Measurements from ENCODE around the gene C6orf47.
A peak's percentile ranks its signal among the peaks of the same experiment; 100 is the strongest.

Gene C6orf47

DNA sequence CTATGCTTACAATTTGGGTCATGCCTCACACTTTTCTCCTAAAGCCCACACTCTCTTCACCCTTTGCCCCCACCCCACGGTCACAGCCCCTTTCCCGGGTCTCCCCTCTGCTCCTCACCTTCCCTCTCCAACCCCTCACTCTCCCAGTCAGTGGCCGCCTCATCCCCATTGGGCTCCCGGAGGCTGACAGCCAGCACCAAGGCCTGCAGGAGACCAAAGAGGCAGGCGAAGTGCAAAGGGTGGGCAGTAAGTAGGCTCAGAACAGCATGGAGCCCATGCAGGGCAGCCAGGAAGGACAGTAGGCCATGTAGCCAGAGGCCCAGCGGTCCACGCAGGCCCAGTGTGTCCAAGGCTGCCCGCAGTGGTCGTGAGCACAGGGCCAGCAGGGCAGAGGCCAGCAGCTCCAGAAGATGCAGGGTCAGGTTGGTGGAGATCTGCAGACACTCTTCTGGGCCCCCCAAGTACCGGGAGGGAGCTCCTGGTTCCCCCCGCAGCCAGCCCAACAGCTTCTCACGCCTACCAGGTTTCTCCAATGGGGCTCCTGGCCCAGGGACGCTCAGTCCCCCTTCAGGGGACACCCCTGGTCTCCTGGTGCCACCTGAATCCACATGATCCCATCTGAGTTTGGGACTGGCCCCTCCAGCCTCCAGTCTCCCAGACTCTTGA lies 1.5 kb downstream of the C6orf47 start:
- no peak for DNase-seq

DNA sequence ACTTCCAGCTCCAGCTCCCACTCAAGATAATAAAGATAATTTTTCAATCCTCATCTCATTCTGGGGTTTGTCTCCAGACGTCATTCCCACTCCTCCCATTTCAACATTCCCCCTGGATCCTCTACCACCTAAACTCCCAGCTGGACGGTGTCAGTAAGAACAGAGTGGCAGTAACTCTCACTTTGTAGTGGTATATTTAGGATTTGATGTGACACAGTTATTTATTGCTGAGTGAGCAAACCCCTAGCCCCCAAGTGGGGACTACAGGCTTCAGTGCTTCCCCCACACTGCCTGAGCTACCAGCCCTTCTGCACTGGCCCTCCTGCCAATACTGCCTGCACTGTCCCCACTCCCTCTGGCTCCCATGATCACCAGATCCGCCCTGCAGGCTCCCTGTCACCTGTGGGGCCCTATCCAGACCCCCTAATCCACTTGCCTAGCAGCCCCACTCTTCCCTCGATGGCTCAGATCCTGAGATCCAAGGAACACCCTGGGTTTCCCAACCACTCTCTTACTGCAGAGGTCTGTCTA lies 2.4 kb downstream of the C6orf47 start:
- no peak for DNase-seq

DNA sequence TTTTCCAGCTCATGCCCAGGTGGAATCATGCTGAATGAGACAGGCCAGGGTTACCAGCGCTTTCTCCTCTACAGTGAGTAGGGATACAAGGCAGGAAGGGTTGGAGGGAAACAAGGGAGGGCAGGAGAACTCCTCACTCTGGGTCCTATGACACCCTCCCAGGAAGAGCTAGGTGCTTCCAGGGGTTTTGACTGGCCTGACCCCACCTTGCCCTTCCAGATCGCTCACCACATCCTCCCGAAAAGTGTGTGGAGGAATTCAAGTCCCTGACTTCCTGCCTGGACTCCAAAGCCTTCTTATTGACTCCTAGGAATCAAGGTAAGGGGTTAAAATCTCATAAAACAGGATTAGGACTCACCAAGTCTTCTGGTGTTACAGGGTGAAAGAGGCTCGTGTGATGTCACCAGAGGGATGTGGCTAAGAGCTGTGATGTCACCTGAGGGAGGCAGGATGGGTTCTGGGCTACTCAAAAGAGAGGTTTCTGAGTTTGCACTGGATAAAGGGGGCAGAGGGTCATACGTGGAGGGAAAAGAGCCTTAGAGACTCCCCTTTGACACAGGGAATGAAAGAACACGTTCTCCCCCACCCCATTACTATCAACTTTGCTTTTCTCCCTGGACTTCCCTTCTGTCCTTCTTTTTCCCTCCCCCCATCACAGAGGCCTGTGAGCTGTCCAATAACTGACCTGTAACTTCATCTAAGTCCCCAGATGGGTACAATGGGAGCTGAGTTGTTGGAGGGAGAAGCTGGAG lies 3.0 kb downstream of the C6orf47 start:
- DNase-seq, result no peak

- DNase-seq, result no peak
Observed at GRCh38 chr6:31655349-31656237, 5.0 kb downstream of the C6orf47 start, which contains the start of gene APOM. TSS of gene APOM (plus strand) at chr6:31655894. CDS start at chr6:31655967, 73 bp downstream.

DNA sequence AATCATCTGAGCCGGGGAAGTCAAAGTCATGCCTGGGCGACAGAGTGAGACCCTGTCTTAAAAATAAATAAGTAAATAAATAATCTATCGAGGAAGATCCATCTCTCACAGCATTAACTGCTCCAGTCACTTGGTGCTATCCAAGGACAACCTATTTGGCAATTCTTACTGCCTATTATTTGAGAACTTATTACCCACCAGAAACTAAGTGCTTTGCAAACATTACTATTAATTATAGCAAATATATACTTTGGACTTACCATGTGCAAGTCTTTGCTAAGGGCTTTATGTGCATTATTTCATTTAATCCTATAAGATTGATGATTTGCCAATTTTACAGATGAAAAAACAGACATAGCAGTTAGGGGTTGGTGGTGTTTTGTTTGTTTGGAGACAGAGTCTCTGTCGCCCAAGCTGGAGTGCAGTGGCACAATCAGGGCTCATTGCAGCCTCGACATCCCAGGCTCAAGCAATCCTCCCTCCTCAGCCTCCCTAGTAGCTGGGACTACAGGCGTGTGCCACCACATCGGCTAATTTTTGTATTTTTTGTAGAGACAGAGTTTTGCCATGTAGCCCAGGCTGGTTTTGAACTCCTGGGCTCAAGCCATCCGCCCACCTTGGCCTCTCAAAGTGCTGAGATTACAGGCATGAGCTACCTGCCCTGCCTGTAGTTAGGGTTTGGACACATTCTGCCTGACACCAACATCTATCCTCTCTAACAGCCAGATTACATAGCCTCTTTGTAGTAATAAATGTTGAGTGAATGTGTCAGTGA lies 5.8 kb downstream of the C6orf47 start:
- no peak for DNase-seq

- DNase-seq, result peak; percentile 96
Observed at GRCh38 chr6:31652925-31653724, 7.5 kb downstream of the C6orf47 start.

DNA sequence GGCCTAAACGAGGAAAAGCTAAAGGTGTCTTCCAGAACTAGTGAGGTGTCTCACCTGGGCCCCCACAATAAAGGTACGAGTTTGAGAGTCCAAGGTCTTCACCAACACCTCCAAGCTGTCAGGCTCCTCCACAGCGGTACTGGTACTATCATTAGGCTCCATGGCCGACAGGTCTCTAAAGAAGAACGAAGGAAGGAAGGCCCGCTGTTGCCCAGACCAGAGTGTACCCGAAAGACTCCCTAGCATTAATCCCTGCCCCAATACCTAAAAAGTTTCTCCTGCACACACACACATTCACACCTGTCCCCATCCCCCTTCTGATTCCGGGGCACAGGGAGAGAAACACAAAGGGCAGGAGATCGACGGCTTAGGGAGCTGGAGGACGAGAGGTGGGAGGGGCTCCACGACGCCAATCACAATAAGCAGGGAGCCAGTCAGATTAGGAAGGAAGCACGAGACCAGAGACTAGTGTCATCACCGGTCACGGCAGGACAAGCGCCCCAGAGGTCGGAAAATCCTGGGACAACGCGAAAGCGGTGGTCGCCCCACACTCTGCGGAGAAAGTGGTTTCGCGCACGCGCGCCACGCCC lies 8.9 kb downstream of the C6orf47 start:
- DNase-seq, result peak; percentile 46

DNA sequence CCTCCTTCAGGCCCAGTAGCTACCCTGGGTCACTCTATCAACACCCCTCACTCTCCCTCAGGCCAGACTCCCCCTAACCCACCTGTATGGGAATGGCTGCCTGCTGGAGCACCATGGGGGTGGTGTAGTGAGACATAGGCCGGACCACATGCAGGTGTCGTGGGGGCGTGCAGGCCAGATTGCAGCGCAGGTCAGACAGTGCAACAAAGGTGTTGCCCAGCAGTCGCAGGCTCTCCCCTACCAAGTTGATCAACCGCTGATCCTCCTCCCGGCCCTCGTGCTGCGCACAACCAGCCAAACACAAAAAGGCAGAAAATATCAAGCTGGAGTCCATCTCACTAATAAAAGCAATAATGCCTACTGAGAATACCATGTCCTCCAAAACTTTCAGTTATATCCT lies 15.3 kb downstream of the C6orf47 start:
- DNase-seq, result no peak

DNA sequence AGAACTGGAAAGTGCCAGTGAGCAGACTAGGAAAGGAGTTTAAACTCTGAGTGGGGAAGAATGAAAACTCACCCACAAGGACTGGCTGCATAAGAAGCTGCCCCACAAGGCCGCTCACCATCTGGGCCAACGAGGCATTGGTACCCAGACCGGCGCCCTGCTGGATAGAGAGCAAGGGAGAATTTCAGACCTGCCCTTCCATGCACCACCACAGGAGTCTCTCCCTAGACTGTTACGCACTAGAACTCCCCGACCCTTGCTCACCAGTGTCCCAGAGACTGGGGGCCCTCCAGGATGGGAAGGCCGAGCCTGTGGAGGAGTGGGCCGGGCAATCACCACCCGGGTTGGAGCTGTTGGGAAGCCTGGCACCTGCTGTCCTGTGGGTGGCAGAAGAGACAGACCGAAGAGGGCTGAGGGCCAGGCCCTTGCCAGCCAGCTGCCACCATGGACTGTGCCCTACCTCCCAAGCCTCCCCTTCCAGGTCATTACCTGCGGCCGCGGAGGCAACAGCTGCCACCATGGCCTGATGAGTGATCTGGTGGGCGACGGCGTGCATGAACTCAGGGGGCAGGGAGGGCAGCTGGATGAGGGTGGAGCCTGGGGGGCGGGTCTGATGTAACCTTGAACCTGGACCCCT lies 16.6 kb downstream of the C6orf47 start:
- no peak for DNase-seq

- no peak for DNase-seq
Observed at GRCh38 chr6:31642798-31643570, 17.6 kb downstream of the C6orf47 start.

- DNase-seq, result no peak
Observed at GRCh38 chr6:31641370-31641769, 19.2 kb downstream of the C6orf47 start.

DNA sequence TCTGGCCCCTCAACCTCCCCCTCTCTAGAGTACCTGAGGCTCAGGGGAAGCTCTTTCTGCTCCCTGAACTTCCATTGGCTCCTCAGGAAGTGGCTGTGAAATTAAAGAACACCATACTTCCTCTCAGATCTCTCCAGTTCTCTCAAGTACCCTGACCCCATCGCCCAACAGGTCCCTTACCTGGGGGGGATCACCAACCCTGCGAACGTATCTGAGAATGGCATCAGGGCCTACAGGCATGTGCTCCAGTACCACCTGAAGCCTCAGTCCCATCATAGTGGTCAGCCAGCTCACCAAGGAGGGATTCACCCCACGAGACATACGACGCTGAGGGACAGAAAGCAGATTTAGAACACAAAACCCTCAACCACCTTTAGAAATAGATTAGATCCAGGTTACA lies 20.0 kb downstream of the C6orf47 start:
- no peak for DNase-seq

DNA sequence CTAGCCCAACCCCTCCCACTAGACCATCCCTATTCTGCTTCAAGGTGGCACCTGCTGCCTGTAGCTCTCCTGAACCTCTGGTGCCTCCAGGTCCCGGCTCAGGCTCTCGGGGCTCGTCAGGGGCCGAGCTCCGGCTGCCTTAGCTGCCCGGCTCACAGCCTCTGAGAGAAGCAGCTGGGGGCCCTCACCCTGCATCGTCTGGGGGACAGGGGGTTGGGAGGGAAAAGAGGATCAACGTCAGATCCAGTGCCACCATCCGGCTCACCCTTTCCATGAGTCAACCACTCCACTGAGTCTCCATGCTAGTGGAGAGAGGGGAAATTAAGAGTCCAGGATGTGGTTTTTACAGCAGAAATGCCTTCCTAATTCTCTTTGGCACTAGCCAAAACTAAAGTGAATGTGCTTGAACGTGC lies 21.1 kb downstream of the C6orf47 start:
- no peak for DNase-seq

- DNase-seq, result no peak
Observed at GRCh38 chr6:31639043-31639442, 21.5 kb downstream of the C6orf47 start.

- no peak for DNase-seq
Observed at GRCh38 chr6:31636698-31637596, 23.6 kb downstream of the C6orf47 start.

GRCh38 chr6:31634969-31635575 lies 25.5 kb downstream of the C6orf47 start:
- no peak for DNase-seq

DNA sequence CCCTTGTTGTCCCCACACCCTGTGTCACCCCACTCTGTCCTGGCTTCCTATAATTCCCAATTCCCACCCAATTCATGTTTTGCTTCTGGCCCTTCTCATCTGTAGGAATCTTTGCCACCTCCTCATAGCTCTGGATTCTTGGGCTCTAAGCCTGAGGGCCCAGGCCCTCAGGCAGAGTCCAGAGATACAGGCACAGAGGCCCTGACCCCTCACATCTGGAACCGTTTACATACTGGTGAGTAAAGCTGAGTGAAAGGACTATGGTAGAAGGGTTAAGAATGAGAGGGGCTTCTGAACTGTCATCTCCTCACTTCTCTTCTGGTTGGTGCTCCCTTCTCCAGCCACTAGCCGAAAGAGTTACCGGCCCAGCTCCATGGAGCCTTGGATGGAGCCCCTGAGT lies 26.4 kb downstream of the C6orf47 start:
- DNase-seq, result no peak

- no peak for DNase-seq
Observed at GRCh38 chr6:31633447-31633846, 27.1 kb downstream of the C6orf47 start.
